H1 (cell line): ENCODE measurements around the gene NTRK2. TPM values are rescaled to one million over a fixed set of nuclear protein-coding genes. Genes with fewer than 3 reads are reported as not detected.
A peak's percentile ranks its signal among the peaks of the same experiment; 100 is the strongest.

Source experiments
- ASH2L ChIP-seq: fragments of 200-600, 300-600 bp; sonication (generic); IDR thresholded peaks from one replicate; pipeline ENCODE4 v1.7.1; 2017; ENCODE audit warnings: low read length
- BCL11A ChIP-seq, 2 experiments: IDR thresholded peaks; one replicate each; pipeline ENCODE4 v1.6.1; 2011; ENCODE audit warnings: low read depth in 2 of 2, low read length in 2 of 2, mild to moderate bottlenecking in 2 of 2
- CREB1 ChIP-seq: IDR thresholded peaks from 2 replicates; pipeline ENCODE4 v1.6.1; 2012; ENCODE audit warnings: inconsistent platforms
- EP300 ChIP-seq, 2 experiments: IDR thresholded peaks; 1 replicate in 1 of 2; 2 replicates in 1 of 2; pipeline ENCODE4 v1.6.1; 2011 to 2012; ENCODE audit warnings: low read depth in 2 of 2, low read length in 2 of 2, mild to moderate bottlenecking in 2 of 2, borderline replicate concordance in 1 of 2, inconsistent platforms in 1 of 2, moderate library complexity in 1 of 2
- HDAC2 ChIP-seq, 2 experiments: fragments of 300-600 bp in 1 of 2; sonication (generic) in 1 of 2; IDR thresholded peaks; 2 replicates each; pipeline ENCODE4 v1.6.1; 2011 to 2012; ENCODE audit warnings: low read depth in 2 of 2, low read length in 2 of 2, mild to moderate bottlenecking in 2 of 2, moderate library complexity in 2 of 2, borderline replicate concordance in 1 of 2, inconsistent platforms in 1 of 2
- MAFK ChIP-seq: IDR thresholded peaks from 2 replicates; pipeline ENCODE4 v1.6.1; 2012; ENCODE audit warnings: low read depth, mild to moderate bottlenecking, improper control_type of control experiment, low read length
- NANOG ChIP-seq: IDR thresholded peaks from 2 replicates; pipeline ENCODE4 v1.6.1; 2011; ENCODE audit warnings: low read length, low read depth, mild to moderate bottlenecking, inconsistent platforms; ENCODE audit not compliant: insufficient read depth, poor library complexity, severe bottlenecking
- POLR2A ChIP-seq, 2 experiments: IDR thresholded peaks; 1 replicate in 1 of 2; 2 replicates in 1 of 2; pipeline ENCODE4 v1.6.1; 2011; ENCODE audit warnings: low read depth in 2 of 2, low read length in 2 of 2, mild to moderate bottlenecking in 2 of 2; ENCODE audit errors: control extremely low read depth in 1 of 2
- POLR2AphosphoS5 ChIP-seq: IDR thresholded peaks from 2 replicates; pipeline ENCODE4 v1.6.1; 2011; ENCODE audit warnings: low read depth, low read length
- SIN3A ChIP-seq, 2 experiments: IDR thresholded peaks in 1 of 2; conservative IDR thresholded peaks in 1 of 2; 2 replicates each; pipeline ENCODE4 v1.6.1; 2011 to 2012; ENCODE audit warnings: low read length in 2 of 2, improper control_type of control experiment in 1 of 2, low read depth in 1 of 2, mild to moderate bottlenecking in 1 of 2
- SP1 ChIP-seq: IDR thresholded peaks from 2 replicates; pipeline ENCODE4 v1.6.1; 2011; ENCODE audit warnings: low read depth, low read length
- polyA plus RNA-seq, 7 experiments: library from polyadenylated mRNA; depleted of rRNA in 3 of 7; stranded (reverse) in 5 of 7; unstranded in 2 of 7; fragments of >200 nt in 5 of 7; fragments of 200-250 nt in 2 of 7; gene quantifications; 1 replicate in 5 of 7; 2 replicates in 1 of 7; 4 replicates in 1 of 7; pipeline versions ENCODE4 v1.2.1 to v1.2.3, GENCODE V29; 2011 to 2013; ENCODE audit warnings: missing spikeins in 2 of 7, mixed read lengths in 2 of 7
- total RNA-seq: library from RNA; stranded (reverse); fragmentation: NEBNext Ultra II Directional; extraction: Animal tissue kit (Norgen Biotek cat#: 25700); gene quantifications from 2 replicates; pipeline ENCODE4 v1.2.1, GENCODE V29; 2021
- TF ChIP-seq, protein P1 (sequence below): IDR thresholded peaks from 2 replicates; pipeline ENCODE4 v1.6.1; 2012; ENCODE audit warnings: low read length, inconsistent platforms

The NTRK2 gene
- total and polyA plus RNA-seq, 2 of the 8 experiments (the other 6 are each of a cell fraction or from before 2014, with no cell fraction given) = 0.03 to 0.04 TPM

- TF ChIP-seq HDAC2 (IDR thresholded peaks at IDR 0.05; ENCODE audit: borderline replicate concordance in 1 of 2, low read depth in 2 of 2, low read length in 2 of 2) (peak in 1 of 2 experiments; percentile 86; a peak in 2 of 4 replicates), SP1 (peak; percentile 66; the same call in 1 of the 2 replicates), EP300 (IDR thresholded peaks at IDR 0.05; ENCODE audit: borderline replicate concordance in 1 of 2, low read depth in 2 of 2, low read length in 2 of 2) (peak in 1 of 2 experiments; percentile 86; a peak in 2 of 3 replicates), MAFK (no peak), POLR2A (IDR thresholded peaks at IDR 0.05; ENCODE audit: control extremely low read depth in 1 of 2, low read depth in 2 of 2, low read length in 2 of 2) (no peak), BCL11A (IDR thresholded peaks at IDR 0.05; ENCODE audit: low read depth in 2 of 2, low read length in 2 of 2) (peak in 1 of 2 experiments; percentile 44), NANOG (peak; percentile 100), POLR2AphosphoS5 (no peak), SIN3A (conservative IDR thresholded peaks at IDR 0.05 in 1 of 2, IDR thresholded peaks at IDR 0.05 in 1 of 2; ENCODE audit: low read depth in 1 of 2, low read length in 2 of 2) (no peak), ASH2L (no peak), CREB1 (no peak)
- TF ChIP-seq, protein P1, sequence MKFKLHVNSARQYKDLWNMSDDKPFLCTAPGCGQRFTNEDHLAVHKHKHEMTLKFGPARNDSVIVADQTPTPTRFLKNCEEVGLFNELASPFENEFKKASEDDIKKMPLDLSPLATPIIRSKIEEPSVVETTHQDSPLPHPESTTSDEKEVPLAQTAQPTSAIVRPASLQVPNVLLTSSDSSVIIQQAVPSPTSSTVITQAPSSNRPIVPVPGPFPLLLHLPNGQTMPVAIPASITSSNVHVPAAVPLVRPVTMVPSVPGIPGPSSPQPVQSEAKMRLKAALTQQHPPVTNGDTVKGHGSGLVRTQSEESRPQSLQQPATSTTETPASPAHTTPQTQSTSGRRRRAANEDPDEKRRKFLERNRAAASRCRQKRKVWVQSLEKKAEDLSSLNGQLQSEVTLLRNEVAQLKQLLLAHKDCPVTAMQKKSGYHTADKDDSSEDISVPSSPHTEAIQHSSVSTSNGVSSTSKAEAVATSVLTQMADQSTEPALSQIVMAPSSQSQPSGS = no peak
Observed at GRCh38 chr9:84708400-84708799, 38.9 kb downstream of the NTRK2 start (continued).
